Measurements from ENCODE around the gene GRIN2A.

- TF ChIP-seq CTCF (IDR thresholded peaks at IDR 0.05) = no peak
- TF ChIP-seq POLR2A (IDR thresholded peaks at IDR 0.05) = no peak
Measured at GRCh38 chr16:10219742-10220141, 37.5 kb upstream of the GRIN2A start.

All from gastroesophageal sphincter (tissue), 3 donors.